K562 (cell line): Measurements from ENCODE around the gene ZCWPW1. TPM values are rescaled to one million over a fixed set of nuclear protein-coding genes. Genes with fewer than 3 reads are reported as not detected.

ENCODE experiments used
- ADNP ChIP-seq: fragments of 200-800 bp; sonication (Bioruptor generic); IDR thresholded peaks from 2 replicates; pipeline ENCODE4 v1.6.1; 2016; ENCODE audit warnings: missing genetic modification characterization, missing compliant biosample characterization
- BRD9 ChIP-seq: fragments of 450-650 bp; IDR thresholded peaks from 2 replicates; pipeline ENCODE4 v1.6.1; 2018; ENCODE audit warnings: low read depth; ENCODE audit not compliant: partially characterized antibody
- BRF1 ChIP-seq: IDR thresholded peaks from 3 replicates; pipeline ENCODE4 v1.6.1; 2011; ENCODE audit warnings: borderline replicate concordance, mild to moderate bottlenecking; ENCODE audit not compliant: insufficient read length; ENCODE audit errors: extremely low read depth
- EHMT2 ChIP-seq: fragments of 450-650 bp; IDR thresholded peaks from 2 replicates; pipeline ENCODE4 v1.6.1; 2018; ENCODE audit warnings: antibody characterized with exemption
- HMBOX1 ChIP-seq: sonication (generic); IDR thresholded peaks from 2 replicates; pipeline ENCODE4 v1.6.1; 2016
- HNRNPH1 ChIP-seq: fragments of 200-400 bp; formaldehyde crosslinking; optimal IDR thresholded peaks from 2 replicates; pipeline ENCODE3; 2017; ENCODE audit warnings: low read depth, mild to moderate bottlenecking, low read length, moderate library complexity
- KAT7 ChIP-seq: sonication (generic); formaldehyde crosslinking; IDR thresholded peaks from 2 replicates; pipeline ENCODE4 v1.8.0; 2022; ENCODE audit warnings: missing genetic modification reagents, mild to moderate bottlenecking, borderline replicate concordance
- NFE2 ChIP-seq: IDR thresholded peaks from 2 replicates; pipeline ENCODE4 v1.6.1; 2014; ENCODE audit warnings: antibody characterized with exemption, low read depth
- NFXL1 ChIP-seq: fragments of 450-650 bp; formaldehyde crosslinking; IDR thresholded peaks from 2 replicates; pipeline ENCODE4 v1.4.0; 2021; ENCODE audit warnings: mild to moderate bottlenecking
- RERE ChIP-seq: sonication (generic); formaldehyde crosslinking; IDR thresholded peaks from 2 replicates; pipeline ENCODE4 v1.8.0; 2023; ENCODE audit warnings: missing genetic modification reagents, mild to moderate bottlenecking, borderline replicate concordance
- SAFB2 ChIP-seq: fragments of 200-400 bp; formaldehyde crosslinking; IDR thresholded peaks from 2 replicates; pipeline ENCODE4 v1.6.1; 2018; ENCODE audit warnings: borderline replicate concordance, low read length, low read depth, moderate library complexity; ENCODE audit not compliant: severe bottlenecking
- SMARCE1 ChIP-seq: fragments of 450-650 bp; IDR thresholded peaks from 2 replicates; pipeline ENCODE4 v1.7.1; 2016; ENCODE audit warnings: mild to moderate bottlenecking
- SNRNP70 ChIP-seq: fragments of 200-400 bp; formaldehyde crosslinking; optimal IDR thresholded peaks from 2 replicates; pipeline ENCODE3; 2017; ENCODE audit warnings: low read depth, low read length
- SP1 ChIP-seq: sonication (generic); formaldehyde crosslinking; IDR thresholded peaks from 2 replicates; pipeline ENCODE4 v1.8.1; 2022; ENCODE audit warnings: mild to moderate bottlenecking, missing genetic modification reagents
- TFE3 ChIP-seq: fragments of 450-650 bp; formaldehyde crosslinking; IDR thresholded peaks from 2 replicates; pipeline ENCODE4 v1.4.0; 2020; ENCODE audit warnings: mild to moderate bottlenecking, mixed read lengths
- ZBTB17 ChIP-seq: fragments of 450-650 bp; formaldehyde crosslinking; IDR thresholded peaks from 2 replicates; pipeline ENCODE4 v1.4.0; 2020; ENCODE audit warnings: mild to moderate bottlenecking
- ZBTB43 ChIP-seq: sonication (generic); formaldehyde crosslinking; IDR thresholded peaks from 2 replicates; pipeline ENCODE4 v1.8.0; 2023; ENCODE audit warnings: mild to moderate bottlenecking, missing genetic modification reagents
- ZC3H8 ChIP-seq: fragments of 450-650 bp; IDR thresholded peaks from 2 replicates; pipeline ENCODE4 v1.6.1; 2017
- ZNF175 ChIP-seq: fragments of 200-800 bp; sonication (Bioruptor generic); IDR thresholded peaks from 2 replicates; pipeline ENCODE4 v1.6.1; 2016; ENCODE audit warnings: low read depth, mild to moderate bottlenecking, missing genetic modification characterization, missing compliant biosample characterization
- ZNF668 ChIP-seq: fragments of 250-450 bp; sonication (Bioruptor Pico); IDR thresholded peaks from 2 replicates; pipeline ENCODE4 v1.8.0; 2022; ENCODE audit warnings: mild to moderate bottlenecking, inconsistent platforms
- ZNF699 ChIP-seq: fragments of 250-450 bp; sonication (Bioruptor Pico); IDR thresholded peaks from 2 replicates; pipeline ENCODE4 v1.8.0; 2021; ENCODE audit warnings: mild to moderate bottlenecking, moderate library complexity; ENCODE audit not compliant: insufficient replicate concordance
- polyA plus RNA-seq, 8 experiments: library from polyadenylated mRNA; depleted of rRNA in 4 of 8; stranded (reverse) in 5 of 8; unstranded in 3 of 8; fragments of >200 nt; fragmentation: Nextera tagmentation in 2 of 8; fragmentation: Illumina TruSeq in 1 of 8; extraction: Ambion mirVana in 2 of 8; extraction: Trizol in 1 of 8; gene quantifications; 2 replicates each; pipeline versions ENCODE4 v1.2.1 to v1.2.3, GENCODE V29; 2011 to 2014; ENCODE audit warnings: inconsistent platforms in 1 of 8, missing spikeins in 1 of 8
- total RNA-seq, 7 experiments: library from RNA; depleted of rRNA in 6 of 7; stranded (reverse); fragments of >200 nt in 6 of 7; fragmentation: Illumina TruSeq in 2 of 7; extraction: Trizol in 2 of 7; gene quantifications; 2 replicates each; pipeline versions ENCODE4 v1.2.1 to v1.2.3, GENCODE V29; 2011 to 2021; ENCODE audit warnings: low replicate concordance in 1 of 7

ZCWPW1 gene
- total and polyA plus RNA-seq, 9 of the 15 experiments (the other 6 are each of a cell fraction or from before 2014, with no cell fraction given) = 0.18 to 1.7 (median 1.2) TPM

GRCh38 chr7:100465702-100466311 lies 37.3 kb upstream of the ZCWPW1 start (continued):
- no peak for TF ChIP-seq RERE
- TF ChIP-seq ZNF175 = no peak
- no peak for TF ChIP-seq SP1 (CRISPR knock-in tag)
- no peak for TF ChIP-seq ZNF668
- no peak for TF ChIP-seq EHMT2
- no peak for TF ChIP-seq ZNF699 (CRISPR knock-in tag)
- TF ChIP-seq ZBTB43 (CRISPR knock-in tag) = no peak
- TF ChIP-seq BRF1 = no peak
- no peak for TF ChIP-seq NFE2
- no peak for TF ChIP-seq KAT7 (CRISPR knock-in tag)
- no peak for TF ChIP-seq HMBOX1
- no peak for TF ChIP-seq NFXL1 (CRISPR knock-in tag)
- TF ChIP-seq HNRNPH1 = no peak
- TF ChIP-seq ADNP = no peak
- no peak for TF ChIP-seq TFE3 (CRISPR knock-in tag)
- TF ChIP-seq BRD9 = peak; percentile 32
- TF ChIP-seq SNRNP70 = no peak
- no peak for TF ChIP-seq ZBTB17 (CRISPR knock-in tag)
- no peak for TF ChIP-seq SAFB2
- TF ChIP-seq SMARCE1 = no peak
- no peak for TF ChIP-seq ZC3H8
